Epithelial cell of prostate (primary cell): ENCODE measurements around the gene CARF.
"Not testable (repeated sequence)": the region's sequence is repeated elsewhere in the genome, so short reads cannot be mapped to it uniquely, and the experiment has no call there.

ENCODE experiments used
- DNase-seq: peaks from one replicate; pipeline ENCODE4 v3.0.0-alpha.2; 2011; ENCODE audit warnings: low read depth, low spot score
- H3K27ac ChIP-seq: fragments of 450-650 bp; 2 replicates; pipeline ENCODE4 v1.5.1; 2017; ENCODE audit warnings: mild to moderate bottlenecking

CARF gene

DNA sequence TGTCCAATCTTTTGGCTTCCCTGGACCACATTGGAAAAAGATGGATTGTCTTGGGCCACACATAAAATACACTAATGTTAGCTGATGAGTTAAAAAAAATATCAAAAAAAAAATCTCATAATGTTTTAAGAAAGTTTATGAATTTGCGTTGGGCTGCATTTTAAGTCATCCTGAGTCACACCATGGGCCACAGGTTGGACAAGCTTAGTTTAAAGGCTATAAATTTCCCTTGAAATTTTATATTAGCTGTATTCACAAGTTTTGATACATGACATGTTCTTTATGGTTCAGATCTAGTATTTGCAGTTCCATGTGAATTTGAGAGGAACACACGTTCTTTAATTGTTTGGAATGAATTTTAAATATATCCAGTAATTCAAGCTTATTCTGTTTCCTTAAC, 21.9 kb downstream of the CARF start:
- H3K27ac ChIP-seq, result peak overlapping the region; percentile 43

DNA sequence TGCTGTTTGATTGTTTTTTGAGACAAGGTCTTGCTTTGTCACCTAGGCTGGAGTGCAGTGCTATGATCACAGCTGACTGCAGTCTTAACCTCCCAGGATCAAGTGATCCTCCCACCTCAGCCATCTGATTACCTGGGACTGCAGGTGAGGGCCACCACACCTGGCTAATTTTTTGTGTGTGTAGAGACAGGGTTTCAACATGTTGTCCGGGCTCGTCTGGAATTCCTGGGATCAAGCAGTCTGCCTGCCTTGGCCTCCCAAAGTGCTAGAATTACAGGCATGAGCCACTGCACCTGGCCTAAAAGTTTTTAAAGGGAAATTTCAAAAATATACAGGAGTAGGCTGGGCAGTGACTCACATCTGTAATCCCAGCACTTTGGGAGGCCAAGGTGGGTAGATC, 22.4 kb downstream of the CARF start:
- DNase-seq, result no peak
- H3K27ac ChIP-seq, result no peak overlapping the region

More for the DNA sequence above, 21.9 kb downstream of the CARF start:
- no peak for DNase-seq

DNA sequence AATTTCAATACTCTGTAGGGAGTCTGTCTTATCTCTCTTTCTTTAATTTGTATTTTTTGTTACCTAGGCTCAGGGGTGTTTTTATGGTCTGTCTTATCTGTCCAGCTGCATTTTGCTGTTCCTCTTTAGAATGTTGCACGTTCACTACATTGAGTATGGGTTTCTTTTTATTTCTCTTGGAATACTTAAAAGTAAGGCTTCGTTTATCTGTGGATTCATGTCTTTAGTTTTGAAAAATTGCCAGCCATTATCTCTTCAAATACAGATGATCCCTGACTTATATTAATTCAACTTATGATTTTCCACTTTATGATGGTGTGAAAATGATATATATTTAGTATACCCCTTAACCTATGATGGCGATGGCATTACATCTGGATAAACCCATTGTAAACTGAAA, 26.9 kb downstream of the CARF start:
- no peak for DNase-seq
- H3K27ac ChIP-seq, result no peak overlapping the region

DNA sequence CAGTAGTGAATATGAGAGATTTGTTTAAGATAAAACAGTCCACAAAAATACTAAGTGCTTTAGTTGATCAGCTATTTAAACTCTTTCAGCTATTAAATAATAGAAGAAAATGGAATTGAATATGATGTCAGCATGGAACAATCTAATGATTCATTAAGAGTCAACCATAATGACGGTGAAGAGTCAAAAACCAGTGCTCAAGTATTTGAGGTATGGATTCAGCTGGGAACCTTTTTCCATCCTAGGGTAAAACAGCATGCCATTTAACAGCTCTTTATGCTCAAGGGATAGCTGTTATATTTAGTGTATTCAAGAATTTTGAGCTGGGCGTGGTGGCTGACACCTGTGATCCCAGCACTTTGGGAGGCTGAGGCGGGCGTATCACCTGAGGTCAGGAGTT, 29.7 kb downstream of the CARF start:
- no peak overlapping the region for H3K27ac ChIP-seq
- no peak for DNase-seq

DNA sequence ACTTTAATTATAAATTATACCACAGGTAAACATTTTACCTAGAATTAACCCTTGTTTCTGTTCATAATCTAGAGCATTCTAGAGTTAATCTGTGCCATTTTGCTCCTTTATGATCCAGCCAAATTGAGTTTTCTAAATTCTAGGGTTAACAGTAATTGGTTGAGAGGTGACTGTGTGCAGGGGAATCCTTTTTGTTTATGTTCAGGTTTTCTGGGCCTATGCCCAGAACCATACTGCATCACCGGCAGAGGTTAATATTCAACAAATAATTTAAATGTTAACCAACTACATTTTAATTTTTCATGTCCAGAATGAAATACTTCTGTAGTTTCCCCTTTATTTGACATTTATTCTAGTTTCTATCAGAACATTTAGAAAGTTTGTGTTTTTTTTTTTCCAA, 32.3 kb downstream of the CARF start:
- no peak for DNase-seq
- no peak overlapping the region for H3K27ac ChIP-seq

DNA sequence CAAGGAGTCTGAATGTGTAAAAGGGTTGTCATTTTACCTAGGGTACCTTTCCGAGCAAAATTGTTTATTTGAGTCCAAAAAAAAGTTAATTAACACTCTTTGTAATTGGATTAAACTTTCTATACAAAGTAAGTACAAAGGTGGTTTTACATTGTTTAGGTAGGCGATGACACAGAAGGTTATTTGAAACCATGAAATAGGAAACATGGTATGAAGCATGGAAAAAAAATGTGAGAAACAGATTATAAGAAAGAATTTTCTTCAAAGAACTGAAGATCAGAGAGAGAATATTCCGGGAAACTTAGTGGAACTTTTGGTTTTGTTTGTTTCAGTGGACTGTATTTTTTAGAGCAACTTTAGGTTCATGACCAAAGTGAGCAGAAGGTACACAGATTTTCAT, 32.7 kb downstream of the CARF start:
- H3K27ac ChIP-seq, result no peak overlapping the region
- no peak for DNase-seq

DNA sequence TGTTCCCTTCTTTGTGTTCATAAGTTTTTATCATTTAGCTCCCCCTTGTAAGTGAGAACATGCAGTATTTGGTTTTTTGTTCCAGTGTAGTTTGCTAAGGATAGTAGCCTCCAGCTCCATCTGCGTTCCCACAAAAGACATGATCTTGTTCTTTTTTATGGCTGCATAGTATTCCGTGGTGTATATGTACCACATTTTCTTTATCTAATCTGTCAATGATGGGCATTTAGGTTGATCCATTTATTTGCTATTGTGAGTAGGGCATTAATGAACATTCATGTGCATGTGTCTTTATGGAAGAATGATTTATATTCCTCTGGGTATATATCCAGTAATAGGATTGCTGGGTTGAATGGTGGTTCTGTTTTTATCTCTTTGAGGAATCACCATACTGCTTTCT, 33.4 kb downstream of the CARF start:
- DNase-seq, result no peak
- no peak overlapping the region for H3K27ac ChIP-seq

DNA sequence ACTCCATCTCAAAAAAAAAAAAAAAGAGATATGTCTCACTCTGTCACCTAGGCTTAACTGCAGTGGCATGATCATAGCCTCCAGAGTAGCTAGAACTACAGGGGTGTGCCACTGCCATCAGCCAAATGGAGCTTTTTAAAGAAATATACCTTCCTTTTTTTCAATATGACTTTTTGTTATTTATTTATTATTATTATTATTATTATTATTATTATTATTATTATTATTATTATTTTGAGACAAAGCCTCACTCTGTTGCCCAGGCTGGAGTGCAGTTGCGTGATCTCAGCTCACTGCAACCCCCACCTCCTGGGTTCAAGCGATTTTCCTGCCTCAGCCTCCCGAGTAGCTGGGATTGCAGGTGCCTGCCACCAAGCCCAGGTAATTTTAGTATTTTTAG, 37.3 kb downstream of the CARF start:
- not testable (repeated sequence) for H3K27ac ChIP-seq, DNase-seq

DNA sequence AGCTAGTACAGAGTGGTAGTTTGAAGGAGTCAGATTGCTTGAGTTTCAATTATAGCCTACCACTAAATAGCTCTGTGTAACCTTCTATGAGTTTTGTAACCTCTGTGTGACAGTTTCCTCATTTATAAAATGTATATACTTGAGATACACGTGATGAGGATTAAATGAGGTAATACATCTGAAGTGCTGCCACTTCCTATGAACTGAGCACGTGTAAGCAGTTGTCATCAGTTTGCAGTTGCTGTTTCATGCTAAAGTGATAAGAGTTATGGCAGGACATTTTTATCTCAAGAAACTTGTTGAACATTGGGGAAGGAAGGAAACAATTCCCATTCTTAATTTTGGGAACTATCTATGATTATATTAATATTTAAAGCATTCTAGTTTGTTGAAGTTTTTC, 38.5 kb downstream of the CARF start:
- H3K27ac ChIP-seq, result no peak overlapping the region

DNA sequence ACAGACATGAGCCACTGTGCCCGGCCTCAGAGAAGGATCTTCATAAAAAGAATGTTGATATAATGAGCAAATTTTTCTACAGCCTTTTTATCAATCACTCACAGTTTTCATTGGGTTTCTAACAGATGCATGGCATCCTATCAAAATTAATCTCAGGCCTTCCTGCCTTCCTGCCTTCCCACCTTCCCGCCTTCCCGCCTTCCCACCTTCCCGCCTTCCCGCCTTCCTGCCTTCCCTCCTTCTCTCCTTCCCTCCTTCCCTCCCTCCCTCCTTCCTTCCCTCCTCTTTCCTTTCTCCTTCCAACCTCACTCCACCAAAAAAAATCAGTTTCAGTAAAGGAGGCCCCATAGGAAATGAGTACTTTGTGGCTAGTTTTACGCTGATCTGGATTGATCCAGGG, 48.4 kb downstream of the CARF start:
- DNase-seq, result no peak
- no peak overlapping the region for H3K27ac ChIP-seq

More for the DNA sequence above, 38.5 kb downstream of the CARF start:
- no peak for DNase-seq

DNA sequence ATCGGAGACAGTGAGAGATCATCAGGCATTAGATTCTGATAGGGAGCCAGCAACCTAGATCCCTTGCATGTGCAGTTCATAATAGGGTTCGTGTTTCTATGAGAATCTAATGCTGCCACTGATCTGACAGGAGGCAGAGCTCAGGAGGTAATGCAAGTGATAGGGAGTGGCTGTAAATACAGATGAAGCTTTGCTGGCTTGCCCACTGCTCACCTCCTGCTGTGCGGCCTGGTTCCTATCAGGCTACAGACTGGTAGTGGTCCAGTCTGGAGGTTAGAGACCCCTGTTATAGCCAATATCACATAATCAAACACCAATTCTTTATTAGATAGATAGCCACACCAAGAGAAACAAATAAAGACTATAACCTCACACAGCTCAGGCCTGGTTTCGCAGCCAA, 51.6 kb downstream of the CARF start:
- no peak overlapping the region for H3K27ac ChIP-seq
- no peak for DNase-seq

DNA sequence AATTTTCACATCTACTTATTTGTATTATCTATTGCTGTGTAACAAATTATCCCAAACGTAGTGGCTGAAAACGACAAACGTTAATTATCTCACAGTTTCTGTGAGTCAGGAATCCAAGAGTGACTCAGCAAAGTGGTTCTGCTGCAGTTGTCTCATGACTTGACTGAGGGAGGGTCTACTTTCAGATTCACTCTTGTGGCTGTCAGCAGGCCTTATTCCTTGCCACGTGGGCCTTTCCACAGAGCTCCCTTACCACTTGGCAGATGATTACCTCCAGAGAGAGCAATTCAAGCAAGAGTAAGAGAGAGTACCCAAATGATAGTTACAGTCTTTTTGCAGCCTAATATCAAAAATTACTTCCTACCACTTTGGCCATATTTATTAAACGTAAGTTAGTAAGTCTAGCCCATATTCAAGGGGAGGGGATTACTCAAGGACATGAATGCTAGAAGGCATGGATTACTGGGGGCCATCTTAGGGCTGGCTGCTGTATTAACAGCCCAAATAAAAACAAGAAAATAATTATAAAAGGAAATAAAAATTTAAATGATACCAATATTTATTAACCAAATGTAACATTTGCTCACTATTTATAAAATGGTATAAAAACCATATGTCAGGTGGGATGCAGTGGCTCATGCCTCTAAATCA, 53.9 kb downstream of the CARF start:
- DNase-seq, result no peak
- H3K27ac ChIP-seq, result no peak overlapping the region

DNA sequence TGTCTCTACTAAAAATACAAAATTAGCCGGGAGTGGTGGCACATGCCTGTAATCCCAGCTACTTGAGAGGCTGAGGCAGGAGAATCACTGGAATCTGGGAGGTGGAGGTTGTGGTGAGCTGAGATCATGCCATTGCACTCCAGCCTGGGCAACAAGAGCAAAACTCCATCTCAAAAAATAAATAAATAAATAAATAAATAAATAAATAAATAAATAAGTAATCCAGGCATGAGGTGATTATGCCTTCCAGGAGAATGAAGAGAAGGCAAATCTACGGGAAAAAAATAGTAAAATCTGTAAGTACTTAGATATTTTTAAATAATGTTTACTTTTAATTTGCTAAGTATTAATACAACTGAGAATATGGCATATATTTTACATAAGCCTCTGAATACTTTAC, 57.3 kb downstream of the CARF start:
- H3K27ac ChIP-seq, DNase-seq: not testable (repeated sequence)

DNA sequence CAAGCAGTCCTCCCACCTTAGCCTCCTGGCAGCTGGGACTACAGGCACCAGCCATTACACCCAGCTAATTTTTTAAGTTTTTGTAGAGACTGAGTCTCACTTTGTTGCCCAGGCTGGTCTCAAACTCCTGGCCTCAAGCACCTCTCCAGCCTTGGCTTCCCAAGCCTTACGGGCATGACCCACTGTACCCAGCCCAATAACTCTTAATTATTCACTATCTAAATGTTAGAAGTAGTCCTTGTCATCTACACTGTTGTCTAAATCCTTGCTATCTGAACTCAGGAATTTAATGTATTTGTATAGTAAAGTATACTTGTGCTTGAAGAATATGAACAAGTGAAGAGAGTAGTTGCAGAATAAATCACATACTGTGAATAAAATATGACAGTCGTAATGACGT, 64.7 kb downstream of the CARF start:
- no peak for DNase-seq
- H3K27ac ChIP-seq, result no peak overlapping the region

DNA sequence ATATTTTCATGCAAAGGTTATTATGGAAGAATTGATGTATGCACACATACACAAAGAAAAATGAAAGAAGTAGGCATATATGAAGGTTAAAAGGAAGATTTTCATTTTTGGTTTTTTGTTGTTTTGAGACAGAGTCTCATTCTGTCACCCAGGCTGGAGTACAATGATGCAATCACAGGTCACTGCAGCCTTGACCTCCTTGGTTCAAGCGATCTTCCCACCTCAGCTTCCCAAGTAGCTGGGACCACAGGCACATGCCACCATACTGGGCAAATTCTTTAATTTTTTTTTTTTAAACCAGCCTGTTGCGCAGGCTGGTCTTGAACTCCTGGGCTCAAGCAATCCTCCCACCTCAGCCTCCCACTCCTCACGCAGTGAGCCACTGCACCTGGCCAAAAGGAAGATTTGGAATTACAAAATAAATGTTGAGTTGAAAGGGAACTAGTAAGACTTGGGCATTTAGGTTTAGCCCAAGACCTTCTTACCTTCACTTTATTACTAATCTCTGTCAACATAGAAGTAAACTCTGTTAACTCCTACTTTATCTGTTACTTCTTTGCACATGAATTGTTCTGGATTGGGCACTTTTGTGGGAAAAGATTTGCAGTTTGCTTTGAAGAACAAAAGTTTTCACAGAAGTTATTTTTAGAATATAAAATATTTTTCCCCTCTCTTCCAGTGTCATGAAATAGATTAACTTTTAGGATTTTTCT, 70.9 kb downstream of the CARF start:
- no peak for DNase-seq
- no peak overlapping the region for H3K27ac ChIP-seq

DNA sequence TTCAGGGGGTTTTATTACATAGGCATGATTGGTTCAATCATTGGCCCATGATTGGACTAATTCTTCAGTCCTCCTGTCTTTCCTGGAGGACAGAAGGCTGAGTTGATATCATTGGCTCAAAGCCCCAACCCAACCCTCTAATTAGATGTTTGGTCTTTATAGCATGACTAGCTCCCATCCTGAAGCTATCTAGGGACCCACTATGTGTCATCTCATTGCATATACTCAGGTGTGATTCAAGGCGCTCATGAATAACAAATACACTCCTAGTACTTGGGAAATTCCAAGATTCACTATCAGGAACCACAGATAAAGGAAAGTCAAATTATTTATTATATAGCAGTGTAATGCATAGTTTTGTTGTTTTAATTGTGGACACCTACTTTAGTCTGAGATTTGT, 77.7 kb downstream of the CARF start:
- no peak overlapping the region for H3K27ac ChIP-seq
- DNase-seq, result no peak

DNA sequence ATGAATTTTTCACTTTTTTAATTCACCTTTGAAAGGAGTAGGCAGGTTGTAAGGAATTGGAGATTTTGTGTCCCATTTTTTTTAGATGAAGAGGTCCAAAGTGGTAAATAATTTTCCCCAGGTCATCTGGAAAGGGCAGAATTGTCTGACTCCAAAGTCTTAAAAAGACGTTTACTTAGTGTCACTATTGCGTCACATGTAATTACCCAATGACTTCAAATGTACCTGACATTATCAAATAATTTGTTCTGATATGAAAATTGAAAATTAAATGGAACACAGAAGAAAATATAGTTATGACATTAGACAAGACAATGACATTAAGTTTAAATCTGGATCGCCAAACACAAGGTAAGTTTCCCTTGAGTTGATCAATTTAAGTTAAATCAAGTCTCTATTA, 78.4 kb downstream of the CARF start:
- H3K27ac ChIP-seq, result no peak overlapping the region
- no peak for DNase-seq

DNA sequence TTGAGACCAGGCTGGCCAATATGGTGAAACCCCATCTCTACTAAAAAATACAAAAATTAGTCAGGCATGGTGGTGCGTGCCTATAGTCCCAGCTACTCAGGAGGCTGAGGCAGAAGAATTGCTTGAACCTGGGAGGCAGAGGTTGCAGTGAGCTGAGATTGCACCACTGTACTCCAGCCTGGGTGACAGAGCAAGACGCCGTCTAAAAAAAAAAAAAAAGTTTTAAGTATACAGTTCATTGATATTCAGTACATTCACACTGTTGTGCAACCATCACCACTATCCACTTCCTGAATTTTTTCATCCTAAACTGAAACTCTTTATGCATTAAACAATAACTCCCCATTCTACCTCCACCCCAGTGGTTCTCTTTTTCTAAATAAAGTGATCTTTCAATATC, 85.0 kb downstream of the CARF start:
- not testable (repeated sequence) for DNase-seq
- peak overlapping the region; percentile 15 for H3K27ac ChIP-seq

DNA sequence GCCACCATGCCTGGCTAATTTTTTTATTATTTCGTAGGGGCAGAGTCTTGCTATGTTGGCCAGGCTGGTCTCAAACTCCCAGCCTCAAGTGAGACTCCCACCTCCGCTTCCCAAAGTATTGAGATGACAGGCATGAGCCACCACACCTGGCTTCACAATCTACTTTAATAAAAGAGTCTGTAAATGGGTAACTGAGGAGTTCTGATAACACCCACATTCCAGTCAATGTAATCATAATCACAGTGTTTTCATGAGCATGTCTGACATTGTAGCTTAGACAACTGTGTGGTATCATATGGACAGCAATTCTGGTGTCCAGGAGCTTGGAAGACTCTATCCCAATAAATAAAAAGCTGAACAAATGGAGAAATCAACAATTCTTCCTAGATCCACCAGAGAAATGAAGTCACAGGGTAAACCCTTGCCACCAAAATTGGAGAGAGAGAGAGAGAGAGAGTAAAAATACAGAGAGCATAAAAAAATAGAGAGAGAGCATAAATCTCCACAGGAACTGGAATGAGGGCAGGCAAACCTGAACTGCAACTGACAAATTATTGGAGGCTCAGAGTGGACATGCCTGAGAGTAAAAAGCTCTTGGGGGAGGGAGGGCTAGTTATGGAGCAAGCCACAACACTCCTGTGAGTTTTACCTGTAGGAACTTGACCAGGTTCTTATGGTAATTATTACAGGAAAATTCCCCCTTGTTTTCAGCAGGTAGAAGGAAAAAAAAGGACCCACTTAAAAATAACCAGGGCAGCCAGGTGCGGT, 90.2 kb downstream of the CARF start:
- peak overlapping the region; percentile 85 for H3K27ac ChIP-seq
- peak; percentile 81 for DNase-seq

DNA sequence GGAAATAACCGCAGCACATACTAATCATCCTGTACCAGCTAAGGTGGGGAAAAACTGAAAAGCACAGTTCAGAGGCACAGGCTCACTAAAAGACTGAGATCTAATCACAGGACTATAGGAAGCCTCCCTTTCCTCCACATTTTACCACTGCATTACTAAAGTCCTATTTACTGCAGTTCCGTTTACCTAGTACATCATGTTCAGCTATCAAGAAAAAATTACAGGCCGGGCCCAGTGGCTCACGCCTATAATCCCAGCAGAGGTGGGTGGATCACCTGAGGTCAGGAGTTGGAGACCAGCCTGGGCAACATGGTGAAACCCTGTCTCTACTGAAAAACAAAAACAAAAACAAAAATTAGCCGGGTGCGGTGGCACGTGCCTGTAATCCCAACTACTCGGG, 91.6 kb downstream of the CARF start:
- no peak overlapping the region for H3K27ac ChIP-seq
- no peak for DNase-seq

DNA sequence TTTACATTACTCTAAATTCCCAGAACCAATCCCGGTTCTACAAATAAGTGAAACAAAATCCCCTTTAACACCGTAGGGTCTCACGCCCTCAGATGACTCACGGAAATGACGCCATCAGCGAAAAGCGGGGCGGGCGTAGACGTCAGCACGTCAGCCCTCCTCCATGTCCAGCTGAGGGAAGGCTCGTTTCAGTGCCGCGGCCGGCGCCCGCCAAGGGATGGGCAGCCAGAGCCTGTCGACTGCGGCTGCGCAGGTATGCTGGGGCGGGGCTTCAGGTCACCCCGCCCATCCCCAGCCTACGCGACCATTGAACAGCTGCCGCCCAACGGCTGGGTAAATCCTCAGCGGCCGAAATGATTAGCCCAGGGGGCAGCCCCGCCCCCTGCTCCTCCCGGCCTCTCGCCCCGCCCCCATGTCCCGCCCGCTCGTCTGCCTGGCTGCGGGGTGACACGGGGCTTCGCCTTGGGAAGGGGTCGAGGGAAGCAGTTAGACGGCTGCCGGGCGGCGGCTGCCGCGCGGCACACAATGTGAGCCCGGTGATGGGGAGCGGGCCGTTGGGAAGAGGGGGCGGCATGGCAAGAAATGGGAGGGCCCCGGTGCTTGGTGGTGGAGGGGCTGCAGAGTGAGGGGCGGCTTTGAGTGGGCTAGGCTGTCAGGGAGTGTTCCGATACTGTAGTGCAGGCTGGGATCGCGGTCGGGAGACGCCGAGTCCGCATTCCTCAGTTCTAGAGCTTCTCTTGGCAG, 102.6 kb downstream of the CARF start, which contains the start of gene NBEAL1:
NBEAL1 (plus strand) TSS at position 420 of the 744 bp plus-strand sequence. CDS start 1,510 bp downstream, outside the sequence.
- H3K27ac ChIP-seq, result peak within 1 kb of the TSS; percentile 74
- peak; percentile 83 for DNase-seq
